GM12865 (cell line): ENCODE measurements around the gene CLEC4A.
A peak's percentile ranks its signal among the peaks of the same experiment; 100 is the strongest.
"Not testable (repeated sequence)": the region's sequence is repeated elsewhere in the genome, so short reads cannot be mapped to it uniquely, and the experiment has no call there.

Source experiments
- DNase-seq: peaks from one replicate; pipeline ENCODE4 v3.0.0; 2010; ENCODE audit warnings: low read depth
- H3K4me3 ChIP-seq: 2 replicates; pipeline ENCODE4 v1.5.1; 2011; ENCODE audit warnings: mild to moderate bottlenecking, low read depth, low read length, control low read depth
- CTCF ChIP-seq: IDR thresholded peaks from 2 replicates; pipeline ENCODE4 v1.5.1; 2011; ENCODE audit warnings: low read length, control low read depth, low read depth, inconsistent platforms; ENCODE audit not compliant: insufficient read depth; ENCODE audit errors: missing control alignments

CLEC4A gene

GRCh38 chr12:8081251-8081920, 42.0 kb upstream of the CLEC4A start:
- no peak for TF ChIP-seq CTCF
- peak overlapping the region; percentile 79 for H3K4me3 ChIP-seq
- DNase-seq = peak; percentile 56

- peak overlapping the region; percentile 79 for H3K4me3 ChIP-seq
- no peak for DNase-seq
- TF ChIP-seq CTCF = no peak
Measured at GRCh38 chr12:8082808-8083100, 40.7 kb upstream of the CLEC4A start.

- DNase-seq = peak; percentile 16
- not testable (repeated sequence) for H3K4me3 ChIP-seq
Measured at GRCh38 chr12:8084351-8084750, 39.1 kb upstream of the CLEC4A start.

- peak overlapping the region; percentile 51 for H3K4me3 ChIP-seq
- no peak for TF ChIP-seq CTCF
- peak; percentile 24 for DNase-seq
Measured at GRCh38 chr12:8087666-8088065, 35.8 kb upstream of the CLEC4A start.

GRCh38 chr12:8088574-8088973, 34.8 kb upstream of the CLEC4A start:
- peak; percentile 66 for DNase-seq
- TF ChIP-seq CTCF = no peak
- peak overlapping the region; percentile 51; the same call in 1 of the 2 replicates for H3K4me3 ChIP-seq

- DNase-seq, H3K4me3 ChIP-seq: not testable (repeated sequence)
Measured at GRCh38 chr12:8089277-8089676, 34.1 kb upstream of the CLEC4A start.

GRCh38 chr12:8089716-8090115, 33.7 kb upstream of the CLEC4A start:
- no peak for TF ChIP-seq CTCF
- H3K4me3 ChIP-seq = no peak overlapping the region
- DNase-seq = no peak

- H3K4me3 ChIP-seq = no peak overlapping the region
- TF ChIP-seq CTCF = no peak
- DNase-seq = no peak
Measured at GRCh38 chr12:8093291-8093690, 30.1 kb upstream of the CLEC4A start.
